Peyer's patch (tissue), 4 donors: ENCODE data around the gene IP6K1.

ENCODE experiments used
- CTCF ChIP-seq, 6 experiments: fragments of 450-650 bp in 4 of 6; fragments of 200-600 bp in 2 of 6; sonication (generic) in 1 of 6; IDR thresholded peaks; one replicate each; pipeline ENCODE4 v1.5.1; 2017 to 2019; ENCODE audit warnings: antibody characterized with exemption in 6 of 6, mild to moderate bottlenecking in 3 of 6, moderate library complexity in 1 of 6
- POLR2A ChIP-seq, 2 donors: fragments of 450-650 bp; IDR thresholded peaks; one replicate each; pipeline ENCODE4 v1.5.1; 2017; ENCODE audit warnings: antibody characterized with exemption in 2 of 2, mild to moderate bottlenecking in 2 of 2, moderate library complexity in 2 of 2

GRCh38 chr3:49745986-49746385, 40.4 kb downstream of the IP6K1 start:
- TF ChIP-seq CTCF (IDR thresholded peaks at IDR 0.05): no peak
- TF ChIP-seq POLR2A (IDR thresholded peaks at IDR 0.05): no peak
